DOHH2 (cell line): ENCODE data around the gene HSPB1.

ENCODE experiments used
- CTCF ChIP-seq: fragments of 200-600 bp; sonication (generic); IDR thresholded peaks from one replicate; pipeline ENCODE4 v1.5.1; 2014; ENCODE audit warnings: antibody characterized with exemption, mild to moderate bottlenecking, low read depth, low read length; ENCODE audit not compliant: poor library complexity, severe bottlenecking
- EZH2phosphoT487 ChIP-seq: fragments of 200-600 bp; sonication (generic); IDR thresholded peaks from 2 replicates; pipeline ENCODE4 v1.6.1; 2017; ENCODE audit warnings: borderline replicate concordance, mild to moderate bottlenecking, antibody characterized with exemption, low read length, moderate library complexity, mixed read lengths

DNA sequence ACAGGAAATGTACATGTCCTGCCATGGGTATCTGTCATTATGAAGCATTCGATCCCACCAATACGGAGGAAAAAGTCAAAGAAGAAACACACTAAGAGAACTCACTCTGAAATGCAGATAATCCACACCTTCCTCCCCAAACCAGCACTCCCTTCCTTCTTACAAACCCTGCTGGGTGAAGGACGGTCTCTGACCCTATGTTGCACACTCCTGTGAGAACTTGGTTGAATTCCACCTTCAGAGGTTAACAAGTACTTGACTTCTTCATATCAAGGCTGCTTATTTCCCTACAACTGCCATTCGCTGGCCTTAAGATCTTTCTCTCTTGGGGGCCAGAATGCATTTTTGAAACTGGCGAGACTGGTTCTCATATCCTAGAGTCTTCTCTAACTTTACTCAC is 39.7 kb downstream of the HSPB1 start:
- TF ChIP-seq CTCF: no peak
- no peak for TF ChIP-seq EZH2phosphoT487
